ENCODE measurements around the gene WDFY1. TPM values are rescaled to one million over a fixed set of nuclear protein-coding genes. Genes with fewer than 3 reads are reported as not detected.
"Not testable (repeated sequence)": the region's sequence is repeated elsewhere in the genome, so short reads cannot be mapped to it uniquely, and the experiment has no call there.

WDFY1 gene
- total RNA-seq, 1 experiment from 2014 or later, result 145 TPM

- no peak for DNase-seq (ENCODE audit: low read depth in 1 of 2, low spot score in 2 of 2)
Observed at GRCh38 chr2:223889229-223889628, 55.9 kb downstream of the WDFY1 start.

DNA sequence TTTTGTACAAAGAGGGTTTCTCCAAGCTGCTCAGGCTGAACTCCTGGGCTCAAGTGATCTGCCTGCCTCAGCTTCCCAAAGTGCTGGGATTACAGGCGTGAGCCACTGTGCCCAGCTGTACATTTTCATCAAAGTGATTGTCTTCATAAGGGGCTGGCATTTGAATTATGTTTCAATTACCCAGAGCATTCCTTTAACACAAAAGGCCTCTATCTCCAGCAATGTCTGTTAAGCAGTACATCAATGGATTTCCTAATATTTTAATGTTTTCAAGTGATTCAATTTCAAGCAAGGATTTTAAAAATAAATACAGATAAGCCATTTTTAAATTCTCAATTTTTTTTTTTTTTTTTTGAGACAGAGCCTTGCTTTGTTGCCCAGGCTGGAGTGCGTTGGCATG, 56.9 kb downstream of the WDFY1 start:
- peaks cover 85% of the 10 kb centered on the region for H3K36me3 ChIP-seq
- no peak overlapping the region for H3K27ac ChIP-seq
- no peak for DNase-seq (ENCODE audit: low read depth in 1 of 2, low spot score in 2 of 2)
- no peak overlapping the region for H3K4me3 ChIP-seq
- no peaks in the 10 kb centered on the region for H3K4me1 ChIP-seq (replicated peaks)
- H3K27me3 ChIP-seq (replicated peaks), result no peaks in the 10 kb centered on the region
- no peaks in the 10 kb centered on the region for H3K9me3 ChIP-seq (replicated peaks)

More at GRCh38 chr2:223889229-223889628, 55.9 kb downstream of the WDFY1 start:
- Histone ChIP-seq H3K27me3 (replicated peaks) (no peaks in the 10 kb centered on the region), H3K9me3 (replicated peaks) (0 out of 2 replicates have a peak, but pooled peaks cover 1% of the 10 kb centered on the region), H3K36me3 (peaks cover 85% of the 10 kb centered on the region), H3K27ac (no peak overlapping the region), H3K4me3 (no peak overlapping the region), H3K4me1 (replicated peaks) (no peaks in the 10 kb centered on the region)

DNA sequence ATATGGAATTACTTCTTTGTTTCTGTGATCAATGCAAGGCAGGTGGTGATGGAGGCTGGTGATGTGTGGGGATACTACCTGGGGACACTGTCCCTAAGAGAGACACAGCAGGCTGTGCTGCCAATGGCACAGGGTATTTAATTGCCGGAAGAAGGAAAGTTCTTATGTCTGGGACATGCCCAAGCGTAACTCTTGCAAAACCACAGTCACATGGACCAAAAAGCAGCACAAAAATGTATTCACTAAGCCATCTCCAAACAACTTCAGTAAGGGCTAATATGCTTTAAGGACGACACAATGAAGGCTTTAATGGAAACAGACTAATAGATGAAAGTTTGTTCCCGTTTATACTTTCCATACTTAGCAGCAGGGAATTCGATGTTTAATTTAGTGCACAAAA, 58.0 kb downstream of the WDFY1 start:
- peak in 1 of 2 experiments; percentile 5 for DNase-seq (ENCODE audit: low read depth in 1 of 2, low spot score in 2 of 2)
- no peaks in the 10 kb centered on the region for H3K9me3 ChIP-seq (replicated peaks)
- H3K27ac ChIP-seq, result no peak overlapping the region
- H3K36me3 ChIP-seq, result peaks cover 85% of the 10 kb centered on the region
- no peaks in the 10 kb centered on the region for H3K4me1 ChIP-seq (replicated peaks)
- no peaks in the 10 kb centered on the region for H3K27me3 ChIP-seq (replicated peaks)
- H3K4me3 ChIP-seq, result no peak overlapping the region

DNA sequence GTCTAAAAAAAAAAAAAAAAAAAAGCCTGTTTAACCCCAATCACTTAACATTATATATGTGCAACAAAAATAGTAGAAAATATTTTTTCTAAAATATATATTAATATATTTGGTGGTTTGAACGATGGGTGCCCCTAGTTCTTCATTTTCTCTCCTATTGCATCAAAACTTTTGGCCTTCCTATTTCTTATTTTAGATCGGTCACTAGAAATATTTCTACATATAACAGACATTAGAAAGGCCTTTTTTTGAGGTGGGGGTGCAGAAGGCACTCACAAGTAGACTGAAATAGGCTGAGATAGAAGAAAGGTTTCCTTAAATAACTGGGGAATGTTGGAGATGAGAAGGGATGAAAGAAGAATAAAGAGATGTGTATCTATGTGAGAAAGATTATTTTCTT, 58.4 kb downstream of the WDFY1 start:
- Histone ChIP-seq H3K4me1 (replicated peaks) (no peaks in the 10 kb centered on the region), H3K4me3 (no peak overlapping the region), H3K27me3 (replicated peaks) (no peaks in the 10 kb centered on the region), H3K36me3 (peaks cover 87% of the 10 kb centered on the region), H3K27ac (no peak overlapping the region), H3K9me3 (replicated peaks) (no peaks in the 10 kb centered on the region)
- DNase-seq (ENCODE audit: low read depth in 1 of 2, low spot score in 2 of 2), result no peak

- H3K4me3 ChIP-seq, result no peak overlapping the region
- peaks cover 89% of the 10 kb centered on the region for H3K36me3 ChIP-seq
- no peaks in the 10 kb centered on the region for H3K9me3 ChIP-seq (replicated peaks)
- H3K27me3 ChIP-seq (replicated peaks), result no peaks in the 10 kb centered on the region
- H3K27ac ChIP-seq, result no peak overlapping the region
- H3K4me1 ChIP-seq (replicated peaks), result no peaks in the 10 kb centered on the region
- DNase-seq (ENCODE audit: low read depth in 1 of 2, low spot score in 2 of 2), result peak in 1 of 2 experiments; percentile 26
Observed at GRCh38 chr2:223884399-223884798, 60.7 kb downstream of the WDFY1 start.

DNA sequence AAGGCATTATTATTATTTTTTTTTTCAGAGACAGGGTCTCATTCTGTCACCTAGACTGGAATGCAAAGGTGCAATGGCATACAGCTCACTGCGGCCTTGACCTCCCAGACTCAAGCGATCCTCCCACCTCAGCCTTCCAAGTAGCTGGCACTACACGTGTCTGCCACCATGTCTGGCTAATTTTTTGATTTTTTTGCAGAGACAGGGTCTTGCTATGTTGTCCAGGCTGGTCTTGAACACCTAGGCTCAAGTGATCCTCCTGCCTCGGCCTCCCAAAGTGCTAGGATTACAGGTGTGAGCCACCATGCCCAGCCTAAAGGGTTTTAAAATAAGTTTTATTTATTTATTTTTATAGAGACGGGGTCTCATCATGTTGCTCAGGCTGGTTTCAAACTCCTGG, 62.4 kb downstream of the WDFY1 start:
- H3K9me3 ChIP-seq (replicated peaks), result no peaks in the 10 kb centered on the region
- H3K27ac ChIP-seq, result no peak overlapping the region
- H3K4me3 ChIP-seq, result no peak overlapping the region
- H3K36me3 ChIP-seq, result peaks cover 91% of the 10 kb centered on the region
- H3K27me3 ChIP-seq (replicated peaks), result no peaks in the 10 kb centered on the region
- DNase-seq (ENCODE audit: low read depth in 1 of 2, low spot score in 2 of 2), result no peak
- H3K4me1 ChIP-seq (replicated peaks), result no peaks in the 10 kb centered on the region

GRCh38 chr2:223880796-223881195, 64.3 kb downstream of the WDFY1 start:
- Histone ChIP-seq H3K4me1 (replicated peaks) (no peaks in the 10 kb centered on the region), H3K9me3 (replicated peaks) (no peaks in the 10 kb centered on the region), H3K36me3 (peaks cover 94% of the 10 kb centered on the region), H3K27ac (no peak overlapping the region), H3K27me3 (replicated peaks) (no peaks in the 10 kb centered on the region), H3K4me3 (no peak overlapping the region)
- peak in 1 of 2 experiments; percentile 22 for DNase-seq (ENCODE audit: low read depth in 1 of 2, low spot score in 2 of 2)

DNA sequence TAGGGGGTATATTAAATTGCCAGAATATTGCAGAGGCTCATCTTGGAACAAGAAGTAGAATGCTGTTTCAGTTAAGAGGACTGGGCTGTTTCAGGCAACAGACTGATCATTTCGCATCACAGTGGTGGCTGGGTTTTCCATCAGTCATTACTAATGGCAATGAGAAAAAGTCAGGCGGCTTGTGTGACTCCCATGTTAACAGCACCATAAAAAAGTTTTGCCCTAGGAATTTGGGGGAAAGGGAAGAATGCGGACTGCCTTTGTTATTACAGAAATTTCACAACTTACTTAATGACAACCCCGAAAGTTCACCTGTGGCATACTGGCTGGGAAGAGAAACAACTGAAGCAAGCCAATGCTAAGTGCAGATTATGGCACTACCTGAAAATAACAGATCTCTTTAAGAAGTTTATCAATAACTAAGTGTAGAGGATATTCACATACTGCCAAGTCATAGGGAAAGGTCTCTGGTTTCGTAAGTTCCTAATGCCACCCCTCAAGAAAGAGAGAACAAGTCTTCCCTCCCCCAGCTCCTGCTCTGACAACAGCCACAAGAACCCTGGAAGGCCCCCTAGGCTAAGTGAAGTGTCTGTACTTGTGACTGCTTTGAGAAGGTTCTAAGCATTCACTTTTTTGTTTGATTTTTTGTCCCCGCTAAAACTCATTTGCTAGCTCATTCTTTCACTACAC, 67.3 kb downstream of the WDFY1 start:
- no peaks in the 10 kb centered on the region for H3K4me1 ChIP-seq (replicated peaks)
- 0 out of 2 replicates have a peak, but pooled peaks cover 2% of the 10 kb centered on the region for H3K9me3 ChIP-seq (replicated peaks)
- no peak for DNase-seq (ENCODE audit: low read depth in 1 of 2, low spot score in 2 of 2)
- no peaks in the 10 kb centered on the region for H3K27me3 ChIP-seq (replicated peaks)
- peaks cover 95% of the 10 kb centered on the region for H3K36me3 ChIP-seq
- H3K4me3 ChIP-seq, result no peak overlapping the region
- no peak overlapping the region for H3K27ac ChIP-seq

DNA sequence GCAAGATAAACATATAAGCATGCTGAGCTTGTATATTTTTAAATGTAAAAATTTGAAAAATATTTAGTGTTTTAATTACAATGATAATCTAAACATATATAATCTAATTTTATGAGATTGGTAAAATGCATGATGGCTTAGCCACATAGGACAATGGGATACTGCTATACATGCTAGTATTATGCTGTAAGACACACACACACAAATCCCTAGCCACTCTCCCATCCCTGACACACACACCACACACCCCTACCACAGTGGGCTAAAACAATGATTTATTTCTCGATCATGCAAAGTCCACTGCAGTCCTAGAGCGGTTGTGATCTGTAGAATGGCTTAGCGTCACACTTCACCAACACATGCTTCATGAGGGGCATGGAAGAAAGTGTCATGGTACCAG, 71.5 kb downstream of the WDFY1 start:
- no peaks in the 10 kb centered on the region for H3K4me1 ChIP-seq (replicated peaks)
- DNase-seq (ENCODE audit: low read depth in 1 of 2, low spot score in 2 of 2), result no peak
- peaks cover 83% of the 10 kb centered on the region for H3K36me3 ChIP-seq
- H3K4me3 ChIP-seq, result no peak overlapping the region
- no peak overlapping the region for H3K27ac ChIP-seq
- H3K27me3 ChIP-seq (replicated peaks), result no peaks in the 10 kb centered on the region
- 0 out of 2 replicates have a peak, but pooled peaks cover 2% of the 10 kb centered on the region for H3K9me3 ChIP-seq (replicated peaks)

GRCh38 chr2:223872772-223873171, 72.4 kb downstream of the WDFY1 start:
- not testable (repeated sequence) for H3K4me1 ChIP-seq (replicated peaks); H3K4me3 ChIP-seq; H3K9me3 ChIP-seq (replicated peaks); H3K27me3 ChIP-seq (replicated peaks); H3K27ac ChIP-seq; DNase-seq (ENCODE audit: low read depth in 1 of 2, low spot score in 2 of 2)
- H3K36me3 ChIP-seq, result peaks cover 74% of the 10 kb centered on the region

DNA sequence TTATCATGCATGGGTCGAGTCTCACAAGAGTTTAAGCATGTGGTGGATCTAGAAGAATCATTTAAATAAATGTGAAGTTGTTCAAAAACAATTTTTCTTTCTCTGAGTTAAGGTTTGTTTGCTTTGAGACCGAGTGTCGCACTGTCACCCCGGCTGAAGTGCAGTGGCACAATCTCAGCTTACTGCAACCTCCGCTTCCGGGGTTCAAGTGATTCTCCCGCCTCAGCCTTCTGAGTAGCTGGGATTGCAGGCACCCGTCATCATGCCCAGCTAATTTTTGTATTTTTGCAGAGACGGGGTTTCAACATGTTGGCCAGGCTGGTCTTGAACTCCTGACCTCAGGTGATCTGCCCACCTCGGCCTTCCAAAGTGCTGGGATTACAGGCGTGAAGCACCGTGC, 73.5 kb downstream of the WDFY1 start:
- not testable (repeated sequence) for DNase-seq (ENCODE audit: low read depth in 1 of 2, low spot score in 2 of 2); H3K4me3 ChIP-seq; H3K27ac ChIP-seq; H3K27me3 ChIP-seq (replicated peaks); H3K4me1 ChIP-seq (replicated peaks); H3K9me3 ChIP-seq (replicated peaks)
- H3K36me3 ChIP-seq, result peaks cover 62% of the 10 kb centered on the region

DNA sequence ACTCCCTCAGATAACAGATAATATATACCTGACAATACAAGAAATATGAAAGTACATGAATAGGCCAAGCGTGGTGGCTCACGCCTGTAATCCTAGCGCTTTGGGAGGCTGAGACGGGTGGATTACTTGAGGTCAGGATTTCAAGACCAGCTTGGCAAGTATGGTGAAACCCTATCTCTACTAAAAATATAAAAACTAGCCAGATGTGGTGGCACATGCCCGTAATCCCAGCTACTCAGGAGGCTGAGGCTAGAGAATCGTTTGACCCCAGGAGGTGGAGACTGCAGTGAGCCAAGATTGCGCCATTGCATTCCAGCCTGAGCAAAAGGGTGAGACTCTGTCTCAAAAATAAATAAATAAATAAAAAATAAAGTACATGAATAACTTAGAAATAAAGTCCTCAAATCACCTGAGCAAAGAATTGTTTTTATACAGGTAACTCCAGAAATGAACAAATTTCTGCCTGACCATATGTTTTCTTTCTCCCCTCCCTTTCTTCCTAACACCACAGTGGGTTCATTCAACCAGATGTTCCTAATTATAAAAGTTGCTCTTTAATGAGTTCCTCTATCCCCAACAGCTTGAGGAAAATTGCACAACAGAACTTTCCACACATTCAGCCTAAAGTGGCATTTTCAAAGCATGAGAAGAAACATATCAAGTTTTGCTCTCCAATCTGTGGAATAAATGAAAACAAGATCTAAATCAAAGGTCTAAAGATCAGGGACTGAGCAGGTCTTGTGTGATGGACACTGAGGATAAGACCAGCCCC, 74.1 kb downstream of the WDFY1 start:
- no peak overlapping the region for H3K27ac ChIP-seq
- H3K27me3 ChIP-seq (replicated peaks), result no peaks in the 10 kb centered on the region
- H3K4me3 ChIP-seq, result no peak overlapping the region
- DNase-seq (ENCODE audit: low read depth in 1 of 2, low spot score in 2 of 2), result no peak
- H3K4me1 ChIP-seq (replicated peaks), result no peaks in the 10 kb centered on the region
- 0 out of 2 replicates have a peak, but pooled peaks cover 2% of the 10 kb centered on the region for H3K9me3 ChIP-seq (replicated peaks)
- peaks cover 57% of the 10 kb centered on the region for H3K36me3 ChIP-seq

- Histone ChIP-seq H3K9me3 (replicated peaks) (no peaks in the 10 kb centered on the region), H3K27me3 (replicated peaks) (no peaks in the 10 kb centered on the region), H3K36me3 (peaks cover 41% of the 10 kb centered on the region), H3K27ac (no peak overlapping the region), H3K4me3 (no peak overlapping the region), H3K4me1 (replicated peaks) (no peaks in the 10 kb centered on the region)
- DNase-seq (ENCODE audit: low read depth in 1 of 2, low spot score in 2 of 2), result no peak
Observed at GRCh38 chr2:223868005-223868404, 77.1 kb downstream of the WDFY1 start.

GRCh38 chr2:223865907-223866508, 79.1 kb downstream of the WDFY1 start:
- Histone ChIP-seq H3K27me3 (replicated peaks) (no peaks in the 10 kb centered on the region), H3K4me3 (no peak overlapping the region), H3K4me1 (replicated peaks) (peaks cover 8% of the 10 kb centered on the region), H3K27ac (no peak overlapping the region), H3K36me3 (peaks cover 27% of the 10 kb centered on the region), H3K9me3 (replicated peaks) (no peaks in the 10 kb centered on the region)
- DNase-seq (ENCODE audit: low read depth in 1 of 2, low spot score in 2 of 2), result no peak

Data from SJSA1 (cell line).